IPS DF 6.9 (cell line): ENCODE measurements around the gene AATK.

ENCODE experiments used
- DNase-seq: peaks from one replicate; pipeline ENCODE4 v3.0.0-alpha.2; 2013; ENCODE audit warnings: low read depth, low spot score
- H3K27ac ChIP-seq: one replicate; pipeline ENCODE4 v1.5.1; 2013; ENCODE audit warnings: low read length, control low read depth
- H3K27me3 ChIP-seq: 2 replicates; pipeline ENCODE4 v1.6.1; 2013; ENCODE audit warnings: mild to moderate bottlenecking, low read length; ENCODE audit not compliant: control insufficient read depth, insufficient read depth
- H3K36me3 ChIP-seq: 2 replicates; pipeline ENCODE4 v1.6.1; 2013; ENCODE audit warnings: low read length; ENCODE audit not compliant: control insufficient read depth, insufficient read depth
- H3K4me1 ChIP-seq: 2 replicates; pipeline ENCODE4 v1.6.1; 2013; ENCODE audit warnings: low read length; ENCODE audit not compliant: control insufficient read depth, insufficient read depth
- H3K4me3 ChIP-seq: 2 replicates; pipeline ENCODE4 v1.5.1; 2013; ENCODE audit warnings: mild to moderate bottlenecking, low read length
- H3K9me3 ChIP-seq: 2 replicates; pipeline ENCODE4 v1.6.1; 2013; ENCODE audit warnings: low read length, inconsistent platforms; ENCODE audit not compliant: control insufficient read depth, insufficient read depth
- WGBS: extraction: QIAGEN DNeasy Blood & Tissue Kit; methylation state at CpG from one replicate; pipeline ENCODE4 v1.1.7; 2013; ENCODE audit warnings: mixed read lengths, missing lambda C conversion rate; ENCODE audit not compliant: insufficient read length, insufficient coverage; 5-methylcytosine and 5-hydroxymethylcytosine counted together

The AATK gene

GRCh38 chr17:81189670-81190530, 23.9 kb upstream of the AATK start:
- Histone ChIP-seq H3K36me3 (peaks cover 20% of the 10 kb centered on the region; the same call in 1 of the 2 replicates), H3K27me3 (no peaks in the 10 kb centered on the region), H3K9me3 (no peaks in the 10 kb centered on the region), H3K4me3 (no peak overlapping the region), H3K4me1 (no peaks in the 10 kb centered on the region), H3K27ac (no peak overlapping the region)
- WGBS = no CpG with 5 or more reads among the region's 27 CpGs
- DNase-seq = no peak

GRCh38 chr17:81189016-81189415, 23.0 kb upstream of the AATK start:
- H3K27me3 ChIP-seq = no peaks in the 10 kb centered on the region
- H3K36me3 ChIP-seq = peaks cover 20% of the 10 kb centered on the region; the same call in 1 of the 2 replicates
- no peaks in the 10 kb centered on the region for H3K4me1 ChIP-seq
- no peaks in the 10 kb centered on the region for H3K9me3 ChIP-seq
- no peak for DNase-seq
- WGBS = no CpG with 5 or more reads among the region's 7 CpGs
- no peak overlapping the region for H3K27ac ChIP-seq
- H3K4me3 ChIP-seq = no peak overlapping the region

GRCh38 chr17:81188491-81188840, 22.4 kb upstream of the AATK start:
- Histone ChIP-seq H3K27ac (no peak overlapping the region), H3K36me3 (peaks cover 16% of the 10 kb centered on the region; the same call in 1 of the 2 replicates), H3K27me3 (no peaks in the 10 kb centered on the region), H3K9me3 (no peaks in the 10 kb centered on the region), H3K4me3 (no peak overlapping the region), H3K4me1 (no peaks in the 10 kb centered on the region)
- DNase-seq = no peak
- no CpG with 5 or more reads among the region's 12 CpGs for WGBS

GRCh38 chr17:81187586-81188490, 21.8 kb upstream of the AATK start:
- Histone ChIP-seq H3K27me3 (no peaks in the 10 kb centered on the region), H3K27ac (no peak overlapping the region), H3K4me1 (no peaks in the 10 kb centered on the region), H3K4me3 (no peak overlapping the region), H3K9me3 (no peaks in the 10 kb centered on the region), H3K36me3 (peaks cover 15% of the 10 kb centered on the region; the same call in 1 of the 2 replicates)
- DNase-seq = no peak
- WGBS = no CpG with 5 or more reads among the region's 26 CpGs

GRCh38 chr17:81187120-81187519, 21.1 kb upstream of the AATK start:
- H3K36me3 ChIP-seq = peaks cover 15% of the 10 kb centered on the region; the same call in 1 of the 2 replicates
- no peaks in the 10 kb centered on the region for H3K27me3 ChIP-seq
- no peak for DNase-seq
- H3K4me3 ChIP-seq = no peak overlapping the region
- WGBS = no CpG with 5 or more reads among the region's 11 CpGs
- no peak overlapping the region for H3K27ac ChIP-seq
- no peaks in the 10 kb centered on the region for H3K4me1 ChIP-seq
- H3K9me3 ChIP-seq = no peaks in the 10 kb centered on the region

GRCh38 chr17:81186203-81186602, 20.2 kb upstream of the AATK start:
- Histone ChIP-seq H3K36me3 (peaks cover 10% of the 10 kb centered on the region; the same call in 1 of the 2 replicates), H3K27me3 (no peaks in the 10 kb centered on the region), H3K9me3 (no peaks in the 10 kb centered on the region), H3K27ac (no peak overlapping the region), H3K4me1 (no peaks in the 10 kb centered on the region), H3K4me3 (no peak overlapping the region)
- no peak for DNase-seq
- WGBS = no CpG with 5 or more reads among the region's 7 CpGs

- Histone ChIP-seq H3K4me1 (no peaks in the 10 kb centered on the region), H3K4me3 (no peak overlapping the region), H3K27me3 (no peaks in the 10 kb centered on the region), H3K27ac (no peak overlapping the region), H3K36me3 (no peaks in the 10 kb centered on the region), H3K9me3 (no peaks in the 10 kb centered on the region)
- WGBS = no CpG with 5 or more reads among the region's 15 CpGs
- no peak for DNase-seq
Measured at GRCh38 chr17:81184555-81184954, 18.5 kb upstream of the AATK start.

GRCh38 chr17:81183807-81184206, 17.8 kb upstream of the AATK start:
- Histone ChIP-seq H3K27ac (no peak overlapping the region), H3K9me3 (no peaks in the 10 kb centered on the region), H3K4me3 (no peak overlapping the region), H3K27me3 (no peaks in the 10 kb centered on the region), H3K4me1 (no peaks in the 10 kb centered on the region), H3K36me3 (no peaks in the 10 kb centered on the region)
- no CpG with 5 or more reads among the region's 11 CpGs for WGBS
- DNase-seq = no peak

GRCh38 chr17:81183316-81183715, 17.3 kb upstream of the AATK start:
- no CpG with 5 or more reads among the region's 10 CpGs for WGBS
- H3K27ac ChIP-seq = no peak overlapping the region

GRCh38 chr17:81182596-81182995, 16.6 kb upstream of the AATK start:
- Histone ChIP-seq H3K9me3 (no peaks in the 10 kb centered on the region), H3K4me1 (no peaks in the 10 kb centered on the region), H3K27me3 (no peaks in the 10 kb centered on the region), H3K36me3 (no peaks in the 10 kb centered on the region), H3K4me3 (no peak overlapping the region), H3K27ac (no peak overlapping the region)
- no peak for DNase-seq
- WGBS = no CpG with 5 or more reads among the region's 5 CpGs

More at GRCh38 chr17:81183316-81183715, 17.3 kb upstream of the AATK start:
- no peaks in the 10 kb centered on the region for H3K27me3 ChIP-seq
- H3K36me3 ChIP-seq = no peaks in the 10 kb centered on the region
- H3K4me1 ChIP-seq = no peaks in the 10 kb centered on the region
- H3K9me3 ChIP-seq = no peaks in the 10 kb centered on the region
- no peak overlapping the region for H3K4me3 ChIP-seq
- no peak for DNase-seq
